HL-60/S4 treated with retinoic acid at 250 ng/mL for 4 days and 3 days (cell line): ENCODE results near the gene AGTRAP.

ENCODE experiments used
- in situ Hi-C: fragments of 300-500 bp; cut with MboI; formaldehyde crosslinking; loops from 2 replicates; pipeline ENCODE4 v1.7.0; 2022; ENCODE audit warnings: low sequenced_read_pairs

Gene AGTRAP

GRCh38 chr1:11795238-11795890 is 59.4 kb downstream of the AGTRAP start:
- in situ Hi-C loops, result no loop called here

DNA sequence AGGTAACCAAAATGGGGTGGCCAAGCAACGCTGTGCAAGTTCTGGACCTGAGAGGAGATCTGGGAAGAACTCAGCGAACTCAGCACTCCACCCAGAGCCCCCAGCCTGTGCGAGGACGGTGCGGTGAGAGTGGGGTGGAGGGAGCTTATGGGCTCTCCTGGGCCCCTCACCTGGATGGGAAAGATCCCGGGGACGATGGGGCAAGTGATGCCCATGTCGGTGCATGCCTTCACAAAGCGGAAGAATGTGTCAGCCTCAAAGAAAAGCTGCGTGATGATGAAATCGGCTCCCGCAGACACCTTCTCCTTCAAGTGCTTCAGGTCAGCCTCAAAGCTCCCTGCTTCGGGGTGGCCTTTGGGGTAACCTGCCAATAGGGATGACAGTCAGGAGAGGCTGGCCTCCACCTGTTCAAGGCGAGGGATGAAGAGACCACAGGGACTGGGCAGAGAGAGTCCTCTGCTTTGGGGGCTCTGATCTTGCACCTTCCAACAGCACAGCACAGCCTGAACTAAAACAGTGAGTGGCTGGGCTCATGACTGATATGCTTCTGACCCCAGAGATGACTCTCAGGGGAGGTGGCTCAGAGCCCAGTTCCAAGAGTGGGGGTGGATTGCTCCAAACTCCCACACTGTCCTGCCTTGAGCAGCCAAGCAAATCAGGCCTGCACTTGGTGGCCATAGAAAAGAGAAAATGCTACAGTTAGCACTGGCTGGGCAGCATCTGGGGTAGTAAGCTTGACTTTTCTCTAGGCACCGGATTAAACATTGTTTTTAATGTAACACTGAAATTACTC is 60.3 kb downstream of the AGTRAP start:
- in situ Hi-C loops, result no loop called here

- in situ Hi-C loops, result no loop called here
Measured at GRCh38 chr1:11797525-11798216, 61.7 kb downstream of the AGTRAP start.

DNA sequence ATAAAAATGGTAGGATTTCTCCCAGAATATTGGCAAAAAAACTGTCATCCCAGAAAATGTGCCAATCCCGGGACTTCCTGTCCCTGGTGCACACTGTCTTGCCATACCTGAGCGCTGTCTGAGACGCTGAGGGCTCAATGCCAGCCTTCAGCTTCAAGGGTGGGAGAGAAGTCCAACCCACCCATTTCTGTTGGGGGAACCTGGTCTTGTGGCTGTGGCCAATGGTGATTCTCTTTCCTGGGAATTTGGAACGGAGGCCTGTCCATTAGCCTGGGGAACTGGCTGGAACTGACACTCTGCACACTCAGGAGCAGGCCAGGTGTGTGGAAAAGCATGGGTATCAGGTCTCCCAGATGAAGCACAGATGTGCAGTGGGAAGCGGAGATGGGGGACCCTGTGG is 63.2 kb downstream of the AGTRAP start:
- in situ Hi-C loops, result no loop called here

DNA sequence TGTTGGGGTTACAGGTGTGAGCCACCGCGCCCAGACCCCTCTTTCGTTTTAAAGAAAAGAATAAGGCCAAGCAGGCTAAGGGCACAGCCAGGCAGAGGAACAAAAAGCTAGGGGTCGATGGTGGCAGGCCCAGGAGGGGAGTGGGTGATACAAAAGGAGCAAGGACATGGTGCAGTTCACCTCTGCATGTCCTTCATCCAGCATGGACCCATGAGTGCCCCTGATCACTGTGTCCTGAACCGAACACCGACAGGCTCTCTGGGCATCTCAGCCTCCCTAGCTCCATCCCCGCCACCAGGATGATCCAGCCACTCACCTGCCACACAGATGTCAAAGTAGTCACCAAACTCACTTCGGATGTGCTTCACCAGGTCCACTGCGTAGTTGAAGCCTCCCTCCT is 64.0 kb downstream of the AGTRAP start:
- in situ Hi-C loops, result no loop called here

- in situ Hi-C loops, result no loop called here
Measured at GRCh38 chr1:11800391-11800755, 64.4 kb downstream of the AGTRAP start.
